ENCODE data around the gene PRKN.

- TF ChIP-seq CTCF (IDR thresholded peaks at IDR 0.05; ENCODE audit: poor library complexity), result no peak
- no peak for TF ChIP-seq EZH2phosphoT487 (IDR thresholded peaks at IDR 0.05; ENCODE audit: low read depth, severe bottlenecking, unreplicated experiment)
Measured at GRCh38 chr6:161511447-161512095, 1216.0 kb downstream of the PRKN start.
